Fibroblast of skin of back (primary cell): ENCODE measurements around the gene CASQ2.
A peak's percentile ranks its signal among the peaks of the same experiment; 100 is the strongest.

Source experiments
- DNase-seq: peaks from one replicate; pipeline ENCODE4 v3.0.0-alpha.2; 2013

The CASQ2 gene

GRCh38 chr1:115690972-115691371, 77.5 kb downstream of the CASQ2 start:
- no peak for DNase-seq

GRCh38 chr1:115687744-115688143, 80.8 kb downstream of the CASQ2 start:
- no peak for DNase-seq

- DNase-seq = no peak
Observed at GRCh38 chr1:115685029-115685705, 83.3 kb downstream of the CASQ2 start.

- no peak for DNase-seq
Observed at GRCh38 chr1:115682792-115683191, 85.7 kb downstream of the CASQ2 start.

- DNase-seq = no peak
Observed at GRCh38 chr1:115680730-115681111, 87.8 kb downstream of the CASQ2 start.

- DNase-seq = peak; percentile 75
Observed at GRCh38 chr1:115679141-115679611, 89.3 kb downstream of the CASQ2 start.

GRCh38 chr1:115678141-115678540, 90.4 kb downstream of the CASQ2 start:
- DNase-seq = peak; percentile 9

GRCh38 chr1:115677565-115677964, 90.9 kb downstream of the CASQ2 start:
- DNase-seq = no peak

- peak; percentile 19 for DNase-seq
Observed at GRCh38 chr1:115677182-115677555, 91.3 kb downstream of the CASQ2 start.

- DNase-seq = no peak
Observed at GRCh38 chr1:115676498-115677181, 91.9 kb downstream of the CASQ2 start.

- DNase-seq = no peak
Observed at GRCh38 chr1:115672224-115673009, 96.1 kb downstream of the CASQ2 start.

GRCh38 chr1:115671176-115671934, 97.2 kb downstream of the CASQ2 start:
- peak; percentile 17 for DNase-seq

GRCh38 chr1:115670476-115671175, 97.9 kb downstream of the CASQ2 start:
- DNase-seq = no peak

- DNase-seq = no peak
Observed at GRCh38 chr1:115669886-115670285, 98.6 kb downstream of the CASQ2 start.

GRCh38 chr1:115669002-115669673, 99.4 kb downstream of the CASQ2 start:
- DNase-seq = peak; percentile 85

GRCh38 chr1:115668579-115668978, 99.9 kb downstream of the CASQ2 start:
- DNase-seq = peak; percentile 54

- DNase-seq = no peak
Observed at GRCh38 chr1:115666702-115667101, 101.8 kb downstream of the CASQ2 start.

GRCh38 chr1:115666206-115666605, 102.3 kb downstream of the CASQ2 start:
- no peak for DNase-seq

- no peak for DNase-seq
Observed at GRCh38 chr1:115665319-115666096, 103.0 kb downstream of the CASQ2 start.

GRCh38 chr1:115661157-115661556, 107.4 kb downstream of the CASQ2 start:
- no peak for DNase-seq

- DNase-seq = no peak
Observed at GRCh38 chr1:115660151-115660550, 108.4 kb downstream of the CASQ2 start.
